Epithelial cell of esophagus (primary cell): ENCODE data around the gene AGBL3.

Experiments used
- DNase-seq: peaks from one replicate; pipeline ENCODE4 v3.0.0; 2010; ENCODE audit warnings: low read depth
- H3K4me3 ChIP-seq: 2 replicates; pipeline ENCODE4 v1.5.1; 2011; ENCODE audit warnings: mild to moderate bottlenecking, low read length, control low read depth
- CTCF ChIP-seq: IDR thresholded peaks from 2 replicates; pipeline ENCODE4 v1.5.1; 2011; ENCODE audit warnings: low read depth, mild to moderate bottlenecking, low read length, control low read depth, inconsistent platforms; ENCODE audit not compliant: insufficient read depth; ENCODE audit errors: missing control alignments

AGBL3 gene

GRCh38 chr7:135165862-135166261 lies 179.6 kb downstream of the AGBL3 start:
- TF ChIP-seq CTCF, result no peak
- no peak overlapping the region for H3K4me3 ChIP-seq

GRCh38 chr7:135166338-135166990 lies 180.2 kb downstream of the AGBL3 start:
- no peak for DNase-seq
- no peak overlapping the region for H3K4me3 ChIP-seq
- TF ChIP-seq CTCF, result no peak

More at GRCh38 chr7:135165862-135166261, 179.6 kb downstream of the AGBL3 start:
- no peak for DNase-seq

- TF ChIP-seq CTCF, result no peak
- H3K4me3 ChIP-seq, result no peak overlapping the region
- DNase-seq, result no peak
Measured at GRCh38 chr7:135167365-135167917, 181.1 kb downstream of the AGBL3 start.

- TF ChIP-seq CTCF, result no peak
- no peak for DNase-seq
- H3K4me3 ChIP-seq, result no peak overlapping the region
Measured at GRCh38 chr7:135168001-135168400, 181.7 kb downstream of the AGBL3 start.

- H3K4me3 ChIP-seq, result no peak overlapping the region
- TF ChIP-seq CTCF, result no peak
- no peak for DNase-seq
Measured at GRCh38 chr7:135168489-135169140, 182.3 kb downstream of the AGBL3 start.

GRCh38 chr7:135169141-135169963 lies 183.0 kb downstream of the AGBL3 start:
- TF ChIP-seq CTCF, result peak; percentile 21
- peak; percentile 94 for DNase-seq
- peak overlapping the region; percentile 73 for H3K4me3 ChIP-seq
